ENCODE data around the gene NTNG1. TPM values are rescaled to one million over a fixed set of nuclear protein-coding genes. Genes with fewer than 3 reads are reported as not detected.

Gene NTNG1
- total and polyA plus RNA-seq, 2 donors, result 1.6 to 5.1 TPM

GRCh38 chr1:107481756-107482384 is 341.0 kb downstream of the NTNG1 start:
- no peak overlapping the region for H3K27ac ChIP-seq (ENCODE audit: low read depth in 1 of 2, low read length in 1 of 2)
- WGBS, result 72% methylated on average over 3 of the region's 3 CpGs

GRCh38 chr1:107483949-107484348 is 343.1 kb downstream of the NTNG1 start:
- no peak for DNase-seq (ENCODE audit: low read depth in 6 of 9, low spot score in 9 of 9)
- Histone ChIP-seq H3K4me3 (ENCODE audit: low read length in 2 of 2) (no peak overlapping the region), H3K27ac (ENCODE audit: low read depth in 1 of 2, low read length in 1 of 2) (no peak overlapping the region), H3K36me3 (ENCODE audit: control insufficient read depth in 2 of 2, insufficient read depth in 2 of 2, low read length in 1 of 2) (no peaks in the 10 kb centered on the region), H3K4me1 (ENCODE audit: control insufficient read depth in 2 of 2, insufficient read depth in 2 of 2, low read length in 2 of 2) (peaks cover 5 to 7% of the 10 kb centered on the region in 2 donors), H3K9me3 (ENCODE audit: control insufficient read depth in 2 of 2, insufficient read depth in 1 of 2, low read length in 1 of 2) (no peaks in the 10 kb centered on the region), H3K27me3 (ENCODE audit: control insufficient read depth in 2 of 2, insufficient read depth in 1 of 2, low read length in 1 of 2) (peaks cover 6 to 8% of the 10 kb centered on the region in 2 donors)
- 86% methylated on average over 3 of the region's 3 CpGs for WGBS

More at GRCh38 chr1:107481756-107482384, 341.0 kb downstream of the NTNG1 start:
- Histone ChIP-seq H3K9me3 (ENCODE audit: control insufficient read depth in 2 of 2, insufficient read depth in 1 of 2, low read length in 1 of 2) (no peaks in the 10 kb centered on the region), H3K36me3 (ENCODE audit: control insufficient read depth in 2 of 2, insufficient read depth in 2 of 2, low read length in 1 of 2) (no peaks in the 10 kb centered on the region), H3K27me3 (ENCODE audit: control insufficient read depth in 2 of 2, insufficient read depth in 1 of 2, low read length in 1 of 2) (peaks cover 6 to 8% of the 10 kb centered on the region in 2 donors), H3K4me3 (ENCODE audit: low read length in 2 of 2) (no peak overlapping the region), H3K4me1 (ENCODE audit: control insufficient read depth in 2 of 2, insufficient read depth in 2 of 2, low read length in 2 of 2) (peaks cover 5 to 7% of the 10 kb centered on the region in 2 donors)
- DNase-seq (ENCODE audit: low read depth in 6 of 9, low spot score in 9 of 9), result no peak

- H3K27me3 ChIP-seq (ENCODE audit: control insufficient read depth in 2 of 2, insufficient read depth in 1 of 2, low read length in 1 of 2), result no peaks in the 10 kb centered on the region
- WGBS, result 93% methylated on average over 3 of the region's 3 CpGs
Observed at GRCh38 chr1:107486349-107486748, 345.5 kb downstream of the NTNG1 start.

GRCh38 chr1:107487506-107487905 is 346.7 kb downstream of the NTNG1 start:
- 43% methylated on average over 2 of the region's 2 CpGs for WGBS
- no peak for DNase-seq (ENCODE audit: low read depth in 6 of 9, low spot score in 9 of 9)

More at GRCh38 chr1:107486349-107486748, 345.5 kb downstream of the NTNG1 start:
- H3K9me3 ChIP-seq (ENCODE audit: control insufficient read depth in 2 of 2, insufficient read depth in 1 of 2, low read length in 1 of 2), result no peaks in the 10 kb centered on the region
- no peak overlapping the region for H3K27ac ChIP-seq (ENCODE audit: low read depth in 1 of 2, low read length in 1 of 2)
- H3K4me1 ChIP-seq (ENCODE audit: control insufficient read depth in 2 of 2, insufficient read depth in 2 of 2, low read length in 2 of 2), result no peaks in the 10 kb centered on the region
- no peaks in the 10 kb centered on the region for H3K36me3 ChIP-seq (ENCODE audit: control insufficient read depth in 2 of 2, insufficient read depth in 2 of 2, low read length in 1 of 2)
- no peak overlapping the region for H3K4me3 ChIP-seq (ENCODE audit: low read length in 2 of 2)
- DNase-seq (ENCODE audit: low read depth in 6 of 9, low spot score in 9 of 9), result no peak

GRCh38 chr1:107491582-107491981 is 350.7 kb downstream of the NTNG1 start:
- Histone ChIP-seq H3K9me3 (ENCODE audit: control insufficient read depth in 2 of 2, insufficient read depth in 1 of 2, low read length in 1 of 2) (no peaks in the 10 kb centered on the region), H3K36me3 (ENCODE audit: control insufficient read depth in 2 of 2, insufficient read depth in 2 of 2, low read length in 1 of 2) (no peaks in the 10 kb centered on the region), H3K4me3 (ENCODE audit: low read length in 2 of 2) (no peak overlapping the region), H3K4me1 (ENCODE audit: control insufficient read depth in 2 of 2, insufficient read depth in 2 of 2, low read length in 2 of 2) (no peaks in the 10 kb centered on the region), H3K27me3 (ENCODE audit: control insufficient read depth in 2 of 2, insufficient read depth in 1 of 2, low read length in 1 of 2) (no peaks in the 10 kb centered on the region), H3K27ac (ENCODE audit: low read depth in 1 of 2, low read length in 1 of 2) (no peak overlapping the region)
- no peak for DNase-seq (ENCODE audit: low read depth in 6 of 9, low spot score in 9 of 9)
- 95% methylated on average over 4 of the region's 4 CpGs for WGBS

More at GRCh38 chr1:107487506-107487905, 346.7 kb downstream of the NTNG1 start:
- Histone ChIP-seq H3K27me3 (ENCODE audit: control insufficient read depth in 2 of 2, insufficient read depth in 1 of 2, low read length in 1 of 2) (no peaks in the 10 kb centered on the region), H3K4me1 (ENCODE audit: control insufficient read depth in 2 of 2, insufficient read depth in 2 of 2, low read length in 2 of 2) (no peaks in the 10 kb centered on the region), H3K27ac (ENCODE audit: low read depth in 1 of 2, low read length in 1 of 2) (no peak overlapping the region), H3K9me3 (ENCODE audit: control insufficient read depth in 2 of 2, insufficient read depth in 1 of 2, low read length in 1 of 2) (no peaks in the 10 kb centered on the region), H3K4me3 (ENCODE audit: low read length in 2 of 2) (no peak overlapping the region), H3K36me3 (ENCODE audit: control insufficient read depth in 2 of 2, insufficient read depth in 2 of 2, low read length in 1 of 2) (no peaks in the 10 kb centered on the region)

GRCh38 chr1:107493111-107493716 is 352.4 kb downstream of the NTNG1 start:
- no peaks in the 10 kb centered on the region for H3K36me3 ChIP-seq (ENCODE audit: control insufficient read depth in 2 of 2, insufficient read depth in 2 of 2, low read length in 1 of 2)
- no peak overlapping the region for H3K27ac ChIP-seq (ENCODE audit: low read depth in 1 of 2, low read length in 1 of 2)
- DNase-seq (ENCODE audit: low read depth in 6 of 9, low spot score in 9 of 9), result no peak
- no peaks in the 10 kb centered on the region for H3K27me3 ChIP-seq (ENCODE audit: control insufficient read depth in 2 of 2, insufficient read depth in 1 of 2, low read length in 1 of 2)
- WGBS, result 96% methylated on average over 4 of the region's 4 CpGs
- H3K4me3 ChIP-seq (ENCODE audit: low read length in 2 of 2), result no peak overlapping the region
- H3K4me1 ChIP-seq (ENCODE audit: control insufficient read depth in 2 of 2, insufficient read depth in 2 of 2, low read length in 2 of 2), result no peaks in the 10 kb centered on the region
- H3K9me3 ChIP-seq (ENCODE audit: control insufficient read depth in 2 of 2, insufficient read depth in 1 of 2, low read length in 1 of 2), result no peaks in the 10 kb centered on the region

GRCh38 chr1:107494061-107494460 is 353.2 kb downstream of the NTNG1 start:
- H3K27me3 ChIP-seq (ENCODE audit: control insufficient read depth in 2 of 2, insufficient read depth in 1 of 2, low read length in 1 of 2), result no peaks in the 10 kb centered on the region
- DNase-seq (ENCODE audit: low read depth in 6 of 9, low spot score in 9 of 9), result no peak
- H3K36me3 ChIP-seq (ENCODE audit: control insufficient read depth in 2 of 2, insufficient read depth in 2 of 2, low read length in 1 of 2), result no peaks in the 10 kb centered on the region
- H3K4me3 ChIP-seq (ENCODE audit: low read length in 2 of 2), result no peak overlapping the region
- WGBS, result 99% methylated on average over 6 of the region's 6 CpGs
- H3K9me3 ChIP-seq (ENCODE audit: control insufficient read depth in 2 of 2, insufficient read depth in 1 of 2, low read length in 1 of 2), result no peaks in the 10 kb centered on the region
- no peaks in the 10 kb centered on the region for H3K4me1 ChIP-seq (ENCODE audit: control insufficient read depth in 2 of 2, insufficient read depth in 2 of 2, low read length in 2 of 2)
- no peak overlapping the region for H3K27ac ChIP-seq (ENCODE audit: low read depth in 1 of 2, low read length in 1 of 2)

GRCh38 chr1:107496002-107496401 is 355.2 kb downstream of the NTNG1 start:
- Histone ChIP-seq H3K9me3 (ENCODE audit: control insufficient read depth in 2 of 2, insufficient read depth in 1 of 2, low read length in 1 of 2) (no peaks in the 10 kb centered on the region), H3K4me1 (ENCODE audit: control insufficient read depth in 2 of 2, insufficient read depth in 2 of 2, low read length in 2 of 2) (no peaks in the 10 kb centered on the region), H3K4me3 (ENCODE audit: low read length in 2 of 2) (no peak overlapping the region), H3K27ac (ENCODE audit: low read depth in 1 of 2, low read length in 1 of 2) (no peak overlapping the region), H3K27me3 (ENCODE audit: control insufficient read depth in 2 of 2, insufficient read depth in 1 of 2, low read length in 1 of 2) (no peaks in the 10 kb centered on the region), H3K36me3 (ENCODE audit: control insufficient read depth in 2 of 2, insufficient read depth in 2 of 2, low read length in 1 of 2) (no peaks in the 10 kb centered on the region)
- 91% methylated on average over 1 of the region's 1 CpG for WGBS
- DNase-seq (ENCODE audit: low read depth in 6 of 9, low spot score in 9 of 9), result no peak

- Histone ChIP-seq H3K36me3 (ENCODE audit: control insufficient read depth in 2 of 2, insufficient read depth in 2 of 2, low read length in 1 of 2) (no peaks in the 10 kb centered on the region), H3K9me3 (ENCODE audit: control insufficient read depth in 2 of 2, insufficient read depth in 1 of 2, low read length in 1 of 2) (no peaks in the 10 kb centered on the region), H3K4me1 (ENCODE audit: control insufficient read depth in 2 of 2, insufficient read depth in 2 of 2, low read length in 2 of 2) (no peaks in the 10 kb centered on the region), H3K27me3 (ENCODE audit: control insufficient read depth in 2 of 2, insufficient read depth in 1 of 2, low read length in 1 of 2) (no peaks in the 10 kb centered on the region), H3K4me3 (ENCODE audit: low read length in 2 of 2) (no peak overlapping the region), H3K27ac (ENCODE audit: low read depth in 1 of 2, low read length in 1 of 2) (no peak overlapping the region)
- DNase-seq (ENCODE audit: low read depth in 6 of 9, low spot score in 9 of 9), result no peak
- 78% methylated on average over 4 of the region's 4 CpGs for WGBS
Observed at GRCh38 chr1:107499139-107499744, 358.4 kb downstream of the NTNG1 start.
